GM21786 (cell line): ENCODE results near the gene LTBP4.

ENCODE experiments used
- ATAC-seq: cut with Tn5 transposase; IDR thresholded peaks from one replicate; pipeline ENCODE4 v1.9.1; 2021; ENCODE audit not compliant: unreplicated experiment

LTBP4 gene

DNA sequence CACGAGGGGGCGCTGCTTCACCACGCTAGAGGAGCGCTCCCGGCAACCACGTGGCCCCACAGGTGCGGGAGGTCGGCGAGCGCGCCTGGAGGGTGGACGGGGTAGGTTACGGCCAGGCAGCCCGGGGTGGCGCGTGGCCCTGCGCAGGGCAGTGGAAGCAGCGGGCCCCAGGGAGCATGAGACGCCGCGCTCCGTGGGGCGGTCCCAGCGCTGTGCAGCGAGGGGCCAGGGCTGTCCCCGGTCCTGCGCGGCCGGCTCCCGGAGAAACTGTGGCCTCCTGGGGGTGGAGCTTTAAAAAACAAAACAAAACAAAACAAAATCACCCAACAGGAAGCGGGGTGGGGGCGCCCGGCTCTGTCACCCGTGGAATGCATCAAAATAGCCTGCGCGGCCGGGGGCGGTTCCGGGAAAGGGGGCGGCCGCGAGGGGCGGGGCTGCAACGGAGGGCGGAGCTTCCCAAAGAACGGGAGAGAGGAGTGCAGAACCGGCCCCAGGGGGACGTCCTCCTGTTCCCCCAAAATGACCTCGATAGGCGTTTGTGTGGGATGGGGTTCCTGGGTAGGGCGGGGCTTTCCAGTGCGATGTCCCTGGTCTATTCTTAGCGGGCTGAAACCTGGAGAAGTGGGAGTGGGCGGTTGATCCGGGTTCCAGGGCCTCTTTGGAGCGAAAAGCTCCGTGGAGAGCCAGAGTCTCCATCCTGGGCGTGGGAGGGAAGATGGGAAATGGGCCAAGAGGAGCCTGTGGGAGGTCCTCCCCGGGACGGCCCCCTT is 61.9 kb downstream of the LTBP4 start:
- peak; percentile 82 for ATAC-seq

DNA sequence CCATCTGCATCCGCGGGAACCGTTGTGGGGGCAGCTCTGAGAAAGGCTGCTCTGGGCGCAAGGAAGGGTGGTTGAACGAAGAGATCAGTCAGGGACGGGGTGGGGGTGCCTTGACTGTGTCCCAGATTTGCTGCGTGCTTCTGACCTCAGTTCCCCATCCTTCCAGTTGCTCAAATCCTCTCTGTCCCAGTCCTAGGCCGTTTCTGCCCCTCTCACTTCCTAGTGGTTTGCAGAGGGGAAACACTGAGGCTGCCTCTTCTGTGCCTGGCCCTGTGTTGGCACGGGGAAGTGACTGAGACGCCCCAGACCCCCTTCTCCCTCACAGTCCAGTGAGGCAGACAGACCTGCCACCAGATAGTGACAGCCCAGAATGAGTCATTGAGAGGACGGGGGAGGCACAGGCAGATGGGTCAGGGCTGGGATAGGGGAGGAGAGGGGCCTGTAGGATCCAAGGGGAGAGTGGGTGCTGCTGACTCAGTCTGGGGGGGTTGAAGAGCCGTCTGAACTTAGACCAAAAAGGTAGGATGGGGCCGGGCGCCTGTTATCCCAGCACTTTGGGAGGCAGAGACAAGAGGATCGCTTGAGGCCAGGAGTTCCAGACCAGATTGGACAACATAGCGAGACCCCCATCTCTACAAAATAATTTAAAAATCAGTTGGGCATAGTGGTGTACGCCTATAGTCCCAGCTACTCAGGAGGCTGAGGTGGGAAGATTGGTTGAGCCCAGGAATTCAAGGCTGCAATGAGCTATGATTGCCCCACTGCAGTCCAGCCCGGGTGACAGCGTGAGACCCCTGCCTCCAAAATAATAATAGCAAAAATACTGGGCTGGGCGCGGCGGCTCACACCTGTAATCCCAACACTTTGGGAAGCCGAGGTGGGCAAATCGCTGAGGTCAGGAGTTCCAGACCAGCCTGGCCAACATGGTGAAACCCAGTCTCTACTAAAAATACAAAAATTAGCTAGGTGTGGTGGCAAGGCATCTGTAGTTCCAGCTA is 62.8 kb downstream of the LTBP4 start:
- no peak for ATAC-seq

DNA sequence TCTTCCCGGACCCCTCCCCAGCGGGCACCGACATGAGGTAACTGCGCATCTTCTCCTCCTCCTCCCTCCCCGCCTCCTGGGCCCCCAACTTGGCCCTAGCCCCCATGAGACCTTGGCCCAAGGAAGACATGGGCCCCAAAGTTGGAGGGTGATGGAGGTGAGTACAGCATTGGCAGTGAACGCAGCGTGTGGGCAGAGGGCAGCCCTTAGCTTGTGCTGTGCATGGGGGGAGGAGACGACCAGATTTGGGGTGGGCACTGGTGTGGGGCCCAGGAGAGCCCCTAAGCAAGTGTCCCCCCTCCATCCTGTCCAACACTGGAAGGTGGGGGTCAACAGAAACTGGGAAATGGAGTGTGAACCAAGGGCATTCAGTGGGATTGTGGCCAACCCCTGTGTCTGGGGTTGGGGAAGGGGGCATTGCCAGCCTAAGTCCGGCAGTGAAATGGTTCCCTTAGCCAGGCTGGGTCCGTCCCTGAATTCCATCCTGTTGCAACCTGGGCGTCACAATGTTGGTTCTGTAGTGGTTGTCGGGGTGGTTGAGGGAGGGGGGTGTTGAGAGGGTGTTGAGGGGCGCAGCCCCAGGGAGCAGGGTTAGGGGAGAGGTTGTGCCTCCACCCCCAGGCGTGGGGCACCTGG is 65.8 kb downstream of the LTBP4 start:
- ATAC-seq = no peak

DNA sequence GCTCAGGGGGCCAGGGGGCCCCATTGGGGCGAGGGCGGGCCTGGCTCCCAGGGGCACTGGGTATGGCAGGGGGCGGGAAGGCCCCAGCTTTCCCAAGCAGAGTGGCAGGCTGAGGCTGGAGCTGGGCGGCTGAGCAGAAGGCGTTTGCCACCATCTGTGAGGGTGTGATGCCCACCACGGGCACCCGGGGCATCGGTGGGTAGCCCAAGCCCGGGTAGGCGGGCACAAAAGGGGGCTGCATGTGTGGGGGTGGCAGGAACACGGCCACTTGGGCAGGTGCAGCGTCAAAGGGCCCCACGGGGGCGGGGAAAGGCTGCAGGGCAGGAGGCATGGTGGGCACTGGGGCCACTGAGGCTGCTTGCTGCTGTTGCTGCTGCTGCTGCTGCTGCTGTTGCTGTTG is 66.4 kb downstream of the LTBP4 start:
- ATAC-seq = no peak

DNA sequence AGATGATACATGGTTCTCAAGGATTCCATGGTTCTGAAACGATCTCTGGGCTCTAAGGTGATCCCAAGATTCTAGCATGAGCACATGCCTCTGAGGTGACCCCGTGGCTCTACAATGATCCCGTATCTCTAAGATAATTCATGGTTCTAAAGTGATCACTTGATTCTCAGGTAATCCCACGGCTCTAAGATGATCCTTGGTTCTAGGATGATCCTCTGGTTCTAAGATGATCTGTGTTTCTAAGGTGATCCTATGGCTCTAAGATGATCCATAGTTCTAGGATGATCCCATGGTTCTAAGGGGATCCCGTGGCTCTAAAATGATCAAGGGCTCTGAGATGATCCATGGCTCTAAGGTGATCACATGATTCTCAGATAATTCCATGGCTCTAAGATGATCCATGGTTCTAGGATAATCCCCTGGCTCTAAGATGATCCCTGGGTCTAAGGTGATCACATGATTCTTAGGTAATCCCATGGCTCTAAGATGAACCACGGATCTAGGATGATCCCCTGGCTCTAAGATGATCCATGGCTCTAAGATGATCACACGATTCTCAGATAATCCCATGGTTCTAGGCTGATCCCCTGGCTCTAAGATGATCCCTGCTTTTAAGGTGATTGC is 67.9 kb downstream of the LTBP4 start:
- ATAC-seq = no peak

DNA sequence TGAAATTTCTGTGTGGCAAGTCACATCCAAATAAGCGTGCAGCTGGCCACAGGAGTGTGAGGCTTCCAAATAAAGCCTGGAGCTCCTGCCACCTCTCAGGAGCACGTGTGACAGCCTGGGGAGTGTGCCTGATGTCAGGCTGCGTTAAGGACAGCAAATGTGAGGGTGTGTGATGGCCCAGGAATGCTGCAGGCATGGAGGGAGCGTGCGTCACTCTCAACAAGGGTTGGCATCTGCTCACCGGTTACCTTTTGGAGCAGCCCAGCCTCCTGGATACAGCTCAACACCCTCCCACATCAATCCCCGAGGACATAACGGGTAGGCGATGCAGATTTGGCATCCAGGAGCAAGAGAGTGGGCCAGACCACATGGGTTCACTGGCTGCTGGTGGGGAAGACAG is 70.2 kb downstream of the LTBP4 start:
- no peak for ATAC-seq

DNA sequence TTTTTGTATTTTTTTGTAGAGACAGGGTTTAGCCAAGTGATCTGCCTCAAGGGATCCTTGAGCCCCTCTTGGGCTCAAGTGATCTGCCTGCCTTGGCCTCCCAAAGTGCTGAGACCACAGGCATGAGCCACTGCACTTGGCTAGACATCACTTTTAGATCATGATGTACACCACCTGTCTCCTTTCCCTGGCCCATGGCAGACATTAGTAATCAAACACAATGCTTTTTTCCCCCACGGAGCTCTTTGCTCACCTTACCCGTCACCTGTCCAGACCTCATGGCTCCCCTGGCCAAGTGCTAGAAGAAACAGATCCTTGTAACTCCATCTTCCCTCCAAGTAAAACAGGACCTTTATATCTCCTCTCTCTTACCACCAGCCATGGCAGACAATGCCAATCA is 70.9 kb downstream of the LTBP4 start:
- ATAC-seq = no peak

DNA sequence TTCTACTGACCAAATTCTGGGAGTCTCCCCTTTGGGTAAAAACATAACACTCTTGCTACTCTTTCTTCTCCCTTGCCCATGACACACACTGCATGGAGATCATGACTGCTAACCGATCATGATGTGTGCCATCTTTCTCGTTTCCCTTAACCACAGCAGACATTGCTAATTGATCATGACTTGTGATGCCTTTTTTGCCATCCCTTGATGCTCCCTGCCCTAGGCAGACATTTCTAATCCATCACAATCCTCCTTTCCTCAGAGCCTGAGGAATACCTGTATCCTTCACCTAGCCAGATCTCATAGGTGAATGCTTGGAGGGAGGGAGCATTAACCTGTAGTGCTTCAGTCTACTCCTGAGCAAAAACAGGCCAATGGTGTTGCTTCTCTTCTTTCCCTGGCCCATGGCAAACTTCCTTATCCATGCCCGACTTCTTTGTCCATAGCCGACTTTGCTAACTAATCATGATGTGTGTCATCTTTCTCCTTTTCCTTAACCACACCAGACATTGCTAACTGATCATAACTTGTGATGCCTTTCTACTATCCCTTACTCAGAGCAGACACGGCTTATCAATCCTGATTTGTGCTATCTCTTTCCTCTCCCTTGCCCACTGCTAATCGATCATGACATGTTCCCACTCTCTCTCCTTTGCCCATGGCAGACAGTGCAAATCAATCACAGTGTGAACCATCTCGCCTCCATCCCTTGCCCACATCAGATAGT is 71.6 kb downstream of the LTBP4 start:
- no peak for ATAC-seq

DNA sequence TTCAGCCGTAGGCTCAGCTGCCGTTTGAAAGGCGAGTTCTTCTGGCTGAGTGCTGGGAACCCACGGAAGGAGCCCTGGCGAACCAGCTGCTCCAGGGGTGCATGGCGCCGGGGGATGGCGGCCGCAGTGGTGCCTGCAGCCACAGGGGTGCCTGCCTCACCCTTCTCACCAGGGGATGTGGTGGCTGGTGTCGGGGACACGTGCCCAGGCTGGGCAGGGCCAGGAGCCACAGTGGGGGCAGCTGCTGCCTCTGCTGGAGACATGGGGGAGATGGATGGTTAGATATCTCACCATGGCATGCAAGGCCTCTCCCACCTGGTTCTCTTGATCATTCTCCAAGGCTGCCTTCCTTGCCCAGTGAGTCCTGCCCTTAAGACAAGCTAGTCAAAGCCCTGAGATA is 72.2 kb downstream of the LTBP4 start:
- ATAC-seq = no peak

DNA sequence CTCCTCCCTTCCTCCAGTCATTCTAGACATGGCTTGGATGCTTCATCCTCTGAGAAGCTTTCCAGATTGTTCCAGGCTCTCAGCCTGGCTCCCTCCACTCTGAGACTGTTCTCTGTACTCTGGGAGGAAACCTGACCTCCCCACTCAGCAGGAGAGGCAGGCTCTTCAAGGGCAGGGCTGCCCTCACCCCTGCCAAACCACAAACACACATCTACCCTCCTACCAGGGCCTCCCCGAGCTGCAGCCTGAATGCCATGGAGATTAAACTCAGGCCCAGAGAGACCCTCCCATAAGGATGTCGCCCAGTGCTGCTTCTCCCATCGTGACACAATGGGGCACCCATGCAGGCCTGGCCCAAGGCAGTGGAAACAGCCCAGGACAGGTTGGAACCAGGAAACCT is 73.1 kb downstream of the LTBP4 start:
- ATAC-seq = no peak

DNA sequence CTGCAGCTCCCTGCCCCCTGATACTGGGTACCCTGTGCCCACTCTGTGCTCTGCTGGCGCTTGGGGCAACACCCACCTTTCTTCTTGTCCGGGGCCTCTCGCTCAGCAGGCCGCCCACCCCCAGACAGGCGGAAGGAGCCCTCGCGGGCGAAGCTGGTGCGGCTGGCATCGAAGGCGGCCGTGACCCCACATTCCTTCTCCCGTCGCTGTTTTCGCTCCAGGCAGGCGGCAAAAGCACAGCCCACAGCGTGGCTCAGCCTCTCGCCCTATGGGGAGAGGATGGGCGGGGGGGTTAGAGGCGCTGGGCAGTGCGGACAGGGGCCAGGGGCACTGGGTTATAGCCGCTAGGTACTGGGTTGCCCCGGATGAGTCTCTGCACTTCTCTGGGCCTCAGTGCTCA is 76.0 kb downstream of the LTBP4 start:
- no peak for ATAC-seq
